Neural cell (in vitro differentiated cells): ENCODE results near the gene MTA1.

Experiments
- TF ChIP-seq, protein P1 (sequence below): IDR thresholded peaks from 2 replicates; pipeline ENCODE4 v1.6.1; 2012; ENCODE audit warnings: borderline replicate concordance
- TF ChIP-seq, protein P2 (sequence below): fragments of 450-650 bp; IDR thresholded peaks from 2 replicates; pipeline ENCODE4 v1.5.1; 2014; ENCODE audit warnings: antibody characterized with exemption, mild to moderate bottlenecking, moderate library complexity; ENCODE audit not compliant: poor library complexity, severe bottlenecking

DNA sequence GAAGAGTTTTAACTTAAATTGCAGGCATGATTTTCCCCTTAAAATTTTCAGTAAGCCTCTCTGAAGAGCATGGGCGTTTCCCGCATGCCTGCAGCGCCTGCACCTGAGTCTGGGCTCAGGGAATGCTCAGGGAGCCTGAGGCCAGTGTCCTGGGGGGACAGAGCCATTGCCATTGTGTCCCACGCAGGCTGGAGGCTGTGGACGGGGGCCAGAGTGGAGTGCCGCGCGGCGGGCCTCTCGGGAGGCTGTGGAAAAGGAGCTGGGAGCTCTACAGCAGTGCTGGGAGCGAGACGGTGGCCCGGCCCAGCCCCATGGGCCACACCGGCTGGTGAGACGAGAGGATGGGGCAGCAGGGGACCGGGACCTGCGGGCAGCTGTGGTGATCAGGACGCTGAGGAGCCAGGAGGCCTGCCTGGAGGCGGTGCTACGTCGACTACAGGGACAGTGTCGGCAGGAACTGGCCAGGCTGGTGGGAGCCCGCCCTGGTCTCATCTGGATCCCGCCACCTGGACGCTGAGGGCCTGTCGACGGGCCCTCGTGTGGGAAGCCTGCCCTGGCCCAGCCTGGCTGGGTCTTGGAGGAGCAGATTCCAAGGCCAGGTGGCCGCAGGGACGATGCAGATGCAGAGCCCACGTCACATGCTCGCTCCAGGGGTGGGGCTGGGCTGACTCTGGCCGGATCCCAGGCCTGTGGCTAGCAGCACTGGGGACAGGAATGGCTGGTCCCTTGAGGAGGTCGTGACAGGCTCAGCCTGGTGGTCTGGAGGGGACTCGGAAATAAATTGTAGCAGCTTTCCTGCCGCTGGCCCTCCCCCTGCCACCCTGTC, 79.0 kb downstream of the MTA1 start:
- TF ChIP-seq, protein P1, sequence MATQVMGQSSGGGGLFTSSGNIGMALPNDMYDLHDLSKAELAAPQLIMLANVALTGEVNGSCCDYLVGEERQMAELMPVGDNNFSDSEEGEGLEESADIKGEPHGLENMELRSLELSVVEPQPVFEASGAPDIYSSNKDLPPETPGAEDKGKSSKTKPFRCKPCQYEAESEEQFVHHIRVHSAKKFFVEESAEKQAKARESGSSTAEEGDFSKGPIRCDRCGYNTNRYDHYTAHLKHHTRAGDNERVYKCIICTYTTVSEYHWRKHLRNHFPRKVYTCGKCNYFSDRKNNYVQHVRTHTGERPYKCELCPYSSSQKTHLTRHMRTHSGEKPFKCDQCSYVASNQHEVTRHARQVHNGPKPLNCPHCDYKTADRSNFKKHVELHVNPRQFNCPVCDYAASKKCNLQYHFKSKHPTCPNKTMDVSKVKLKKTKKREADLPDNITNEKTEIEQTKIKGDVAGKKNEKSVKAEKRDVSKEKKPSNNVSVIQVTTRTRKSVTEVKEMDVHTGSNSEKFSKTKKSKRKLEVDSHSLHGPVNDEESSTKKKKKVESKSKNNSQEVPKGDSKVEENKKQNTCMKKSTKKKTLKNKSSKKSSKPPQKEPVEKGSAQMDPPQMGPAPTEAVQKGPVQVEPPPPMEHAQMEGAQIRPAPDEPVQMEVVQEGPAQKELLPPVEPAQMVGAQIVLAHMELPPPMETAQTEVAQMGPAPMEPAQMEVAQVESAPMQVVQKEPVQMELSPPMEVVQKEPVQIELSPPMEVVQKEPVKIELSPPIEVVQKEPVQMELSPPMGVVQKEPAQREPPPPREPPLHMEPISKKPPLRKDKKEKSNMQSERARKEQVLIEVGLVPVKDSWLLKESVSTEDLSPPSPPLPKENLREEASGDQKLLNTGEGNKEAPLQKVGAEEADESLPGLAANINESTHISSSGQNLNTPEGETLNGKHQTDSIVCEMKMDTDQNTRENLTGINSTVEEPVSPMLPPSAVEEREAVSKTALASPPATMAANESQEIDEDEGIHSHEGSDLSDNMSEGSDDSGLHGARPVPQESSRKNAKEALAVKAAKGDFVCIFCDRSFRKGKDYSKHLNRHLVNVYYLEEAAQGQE: no peak
- TF ChIP-seq, protein P2, sequence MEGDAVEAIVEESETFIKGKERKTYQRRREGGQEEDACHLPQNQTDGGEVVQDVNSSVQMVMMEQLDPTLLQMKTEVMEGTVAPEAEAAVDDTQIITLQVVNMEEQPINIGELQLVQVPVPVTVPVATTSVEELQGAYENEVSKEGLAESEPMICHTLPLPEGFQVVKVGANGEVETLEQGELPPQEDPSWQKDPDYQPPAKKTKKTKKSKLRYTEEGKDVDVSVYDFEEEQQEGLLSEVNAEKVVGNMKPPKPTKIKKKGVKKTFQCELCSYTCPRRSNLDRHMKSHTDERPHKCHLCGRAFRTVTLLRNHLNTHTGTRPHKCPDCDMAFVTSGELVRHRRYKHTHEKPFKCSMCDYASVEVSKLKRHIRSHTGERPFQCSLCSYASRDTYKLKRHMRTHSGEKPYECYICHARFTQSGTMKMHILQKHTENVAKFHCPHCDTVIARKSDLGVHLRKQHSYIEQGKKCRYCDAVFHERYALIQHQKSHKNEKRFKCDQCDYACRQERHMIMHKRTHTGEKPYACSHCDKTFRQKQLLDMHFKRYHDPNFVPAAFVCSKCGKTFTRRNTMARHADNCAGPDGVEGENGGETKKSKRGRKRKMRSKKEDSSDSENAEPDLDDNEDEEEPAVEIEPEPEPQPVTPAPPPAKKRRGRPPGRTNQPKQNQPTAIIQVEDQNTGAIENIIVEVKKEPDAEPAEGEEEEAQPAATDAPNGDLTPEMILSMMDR: no peak
